ENCODE measurements around the gene MED12L.

Gene MED12L

DNA sequence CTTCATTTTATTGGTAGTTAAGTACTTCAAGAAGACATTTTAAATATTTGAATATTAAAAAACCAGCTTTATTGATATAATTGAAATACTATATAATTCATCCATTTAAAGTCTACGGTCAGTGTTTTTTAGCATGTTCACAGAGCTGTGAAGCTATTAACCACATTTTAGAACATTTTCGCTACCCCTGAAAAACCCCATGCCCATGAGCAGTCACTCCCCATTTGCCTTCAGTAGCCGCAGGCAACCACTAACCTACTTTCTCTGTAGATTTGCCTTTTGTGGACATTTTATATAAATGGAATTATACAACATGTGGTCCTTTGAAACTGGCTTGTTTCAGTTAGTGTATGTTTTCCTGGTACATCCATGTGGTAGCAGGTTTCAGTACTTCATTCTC lies 61.8 kb downstream of the MED12L start:
- H3K27ac ChIP-seq (ENCODE audit: low read length): no peak overlapping the region
- no peaks in the 10 kb centered on the region for H3K4me1 ChIP-seq (ENCODE audit: low read length)
- DNase-seq: no peak
- no peaks in the 10 kb centered on the region for H3K79me2 ChIP-seq (ENCODE audit: low read length)
- H3K36me3 ChIP-seq (replicated peaks; ENCODE audit: insufficient read depth, low read length): no peaks in the 10 kb centered on the region
- no peak overlapping the region for H3K4me3 ChIP-seq (ENCODE audit: low read length)
- no peaks in the 10 kb centered on the region for H4K20me1 ChIP-seq (ENCODE audit: insufficient read depth, low read length)
- H3K27me3 ChIP-seq (replicated peaks; ENCODE audit: insufficient read depth, low read length): no peaks in the 10 kb centered on the region
- no peaks in the 10 kb centered on the region for H3K9me3 ChIP-seq (replicated peaks; ENCODE audit: insufficient read depth, low read length)
- no peak overlapping the region for H3K4me2 ChIP-seq (ENCODE audit: low read depth, low read length)
- no peak overlapping the region for H3K9ac ChIP-seq (ENCODE audit: low read length)
- no peaks in the 10 kb centered on the region for H3K9me2 ChIP-seq (replicated peaks; ENCODE audit: insufficient read depth, low read length)
- H3F3A ChIP-seq (ENCODE audit: insufficient read depth, low read length): no peaks in the 10 kb centered on the region
- H2AFZ ChIP-seq (ENCODE audit: low read length): no peak overlapping the region
- TF ChIP-seq EZH2 (optimal IDR thresholded peaks at IDR 0.05; ENCODE audit: low read depth, low read length) (no peak), EZH2phosphoT487 (IDR thresholded peaks at IDR 0.05; ENCODE audit: low read length) (no peak)
- TF ChIP-seq, protein P1, sequence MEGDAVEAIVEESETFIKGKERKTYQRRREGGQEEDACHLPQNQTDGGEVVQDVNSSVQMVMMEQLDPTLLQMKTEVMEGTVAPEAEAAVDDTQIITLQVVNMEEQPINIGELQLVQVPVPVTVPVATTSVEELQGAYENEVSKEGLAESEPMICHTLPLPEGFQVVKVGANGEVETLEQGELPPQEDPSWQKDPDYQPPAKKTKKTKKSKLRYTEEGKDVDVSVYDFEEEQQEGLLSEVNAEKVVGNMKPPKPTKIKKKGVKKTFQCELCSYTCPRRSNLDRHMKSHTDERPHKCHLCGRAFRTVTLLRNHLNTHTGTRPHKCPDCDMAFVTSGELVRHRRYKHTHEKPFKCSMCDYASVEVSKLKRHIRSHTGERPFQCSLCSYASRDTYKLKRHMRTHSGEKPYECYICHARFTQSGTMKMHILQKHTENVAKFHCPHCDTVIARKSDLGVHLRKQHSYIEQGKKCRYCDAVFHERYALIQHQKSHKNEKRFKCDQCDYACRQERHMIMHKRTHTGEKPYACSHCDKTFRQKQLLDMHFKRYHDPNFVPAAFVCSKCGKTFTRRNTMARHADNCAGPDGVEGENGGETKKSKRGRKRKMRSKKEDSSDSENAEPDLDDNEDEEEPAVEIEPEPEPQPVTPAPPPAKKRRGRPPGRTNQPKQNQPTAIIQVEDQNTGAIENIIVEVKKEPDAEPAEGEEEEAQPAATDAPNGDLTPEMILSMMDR (IDR thresholded peaks at IDR 0.05; ENCODE audit: low read length): no peak

GRCh38 chr3:151152455-151153079 lies 67.1 kb downstream of the MED12L start:
- Histone ChIP-seq H3F3A (ENCODE audit: insufficient read depth, low read length) (no peaks in the 10 kb centered on the region), H3K27ac (ENCODE audit: low read length) (no peak overlapping the region), H3K9me2 (replicated peaks; ENCODE audit: insufficient read depth, low read length) (no peaks in the 10 kb centered on the region), H3K4me3 (ENCODE audit: low read length) (no peak overlapping the region), H2AFZ (ENCODE audit: low read length) (no peak overlapping the region), H3K9me3 (replicated peaks; ENCODE audit: insufficient read depth, low read length) (no peaks in the 10 kb centered on the region), H3K4me2 (ENCODE audit: low read depth, low read length) (no peak overlapping the region), H3K4me1 (ENCODE audit: low read length) (no peaks in the 10 kb centered on the region), H3K27me3 (replicated peaks; ENCODE audit: insufficient read depth, low read length) (no peaks in the 10 kb centered on the region), H3K79me2 (ENCODE audit: low read length) (no peaks in the 10 kb centered on the region), H3K36me3 (replicated peaks; ENCODE audit: insufficient read depth, low read length) (no peaks in the 10 kb centered on the region), H4K20me1 (ENCODE audit: insufficient read depth, low read length) (no peaks in the 10 kb centered on the region), H3K9ac (ENCODE audit: low read length) (no peak overlapping the region)
- TF ChIP-seq, protein P1 (IDR thresholded peaks at IDR 0.05; ENCODE audit: low read length): no peak
- no peak for TF ChIP-seq EZH2phosphoT487 (IDR thresholded peaks at IDR 0.05; ENCODE audit: low read length)
- no peak for TF ChIP-seq EZH2 (optimal IDR thresholded peaks at IDR 0.05; ENCODE audit: low read depth, low read length)
- no peak for DNase-seq

GRCh38 chr3:151154566-151154965 lies 69.1 kb downstream of the MED12L start:
- no peak overlapping the region for H2AFZ ChIP-seq (ENCODE audit: low read length)
- no peaks in the 10 kb centered on the region for H3K79me2 ChIP-seq (ENCODE audit: low read length)
- H3K27ac ChIP-seq (ENCODE audit: low read length): no peak overlapping the region
- H3K4me3 ChIP-seq (ENCODE audit: low read length): no peak overlapping the region
- no peaks in the 10 kb centered on the region for H3F3A ChIP-seq (ENCODE audit: insufficient read depth, low read length)
- no peaks in the 10 kb centered on the region for H3K9me2 ChIP-seq (replicated peaks; ENCODE audit: insufficient read depth, low read length)
- H3K27me3 ChIP-seq (replicated peaks; ENCODE audit: insufficient read depth, low read length): no peaks in the 10 kb centered on the region
- no peak overlapping the region for H3K4me2 ChIP-seq (ENCODE audit: low read depth, low read length)
- H3K9ac ChIP-seq (ENCODE audit: low read length): no peak overlapping the region
- TF ChIP-seq, protein P1 (IDR thresholded peaks at IDR 0.05; ENCODE audit: low read length): no peak
- no peak for TF ChIP-seq EZH2phosphoT487 (IDR thresholded peaks at IDR 0.05; ENCODE audit: low read length)
- H3K9me3 ChIP-seq (replicated peaks; ENCODE audit: insufficient read depth, low read length): no peaks in the 10 kb centered on the region
- no peaks in the 10 kb centered on the region for H4K20me1 ChIP-seq (ENCODE audit: insufficient read depth, low read length)
- H3K36me3 ChIP-seq (replicated peaks; ENCODE audit: insufficient read depth, low read length): no peaks in the 10 kb centered on the region
- H3K4me1 ChIP-seq (ENCODE audit: low read length): no peaks in the 10 kb centered on the region
- no peak for DNase-seq
